HCT116 (cell line): Measurements from ENCODE around the gene LRCH1.

ENCODE experiments used
- POLR2A ChIP-seq: IDR thresholded peaks from 2 replicates; pipeline ENCODE4 v1.7.0; 2011; ENCODE audit warnings: borderline replicate concordance; ENCODE audit not compliant: insufficient read depth, insufficient read length; ENCODE audit errors: extremely low read depth
- SIN3A ChIP-seq: IDR thresholded peaks from 2 replicates; pipeline ENCODE4 v1.6.1; 2012; ENCODE audit warnings: low read depth

DNA sequence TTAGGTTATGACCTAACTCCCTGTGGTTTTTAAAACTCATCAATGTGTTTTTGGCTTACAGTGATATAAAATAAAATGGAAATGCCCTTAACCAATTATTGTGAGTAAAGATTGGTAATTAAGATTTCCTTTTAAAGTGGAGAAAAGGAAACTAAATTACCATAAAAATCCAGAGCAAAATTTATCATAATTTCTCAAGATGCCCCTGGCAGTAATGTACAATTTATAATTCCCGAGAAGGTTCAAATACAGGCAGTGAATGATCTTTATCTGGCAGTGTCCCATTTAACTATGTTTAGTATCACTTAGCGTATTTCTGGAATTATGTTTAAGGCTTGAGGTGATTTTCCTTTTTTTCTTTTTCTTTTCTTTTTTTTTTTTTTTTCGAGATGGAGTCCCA lies 182.5 kb downstream of the LRCH1 start:
- TF ChIP-seq POLR2A (no peak), SIN3A (no peak)
